HG02763 (cell line): ENCODE measurements around the gene LAMA5.

Experiments used
- ATAC-seq: cut with Tn5 transposase; IDR thresholded peaks from one replicate; pipeline ENCODE4 v1.9.1; 2021; ENCODE audit warnings: mild to moderate bottlenecking, moderate library complexity; ENCODE audit not compliant: unreplicated experiment

The LAMA5 gene

GRCh38 chr20:62367136-62367632 is at the start of gene LAMA5:
LAMA5 (minus strand) TSS chr20:62367312; CDS start chr20:62367245, 67 bp downstream.
- ATAC-seq = no peak

- no peak for ATAC-seq
These were observed 48.4 kb upstream of the LAMA5 start for GRCh38 chr20:62415354-62416111.

DNA sequence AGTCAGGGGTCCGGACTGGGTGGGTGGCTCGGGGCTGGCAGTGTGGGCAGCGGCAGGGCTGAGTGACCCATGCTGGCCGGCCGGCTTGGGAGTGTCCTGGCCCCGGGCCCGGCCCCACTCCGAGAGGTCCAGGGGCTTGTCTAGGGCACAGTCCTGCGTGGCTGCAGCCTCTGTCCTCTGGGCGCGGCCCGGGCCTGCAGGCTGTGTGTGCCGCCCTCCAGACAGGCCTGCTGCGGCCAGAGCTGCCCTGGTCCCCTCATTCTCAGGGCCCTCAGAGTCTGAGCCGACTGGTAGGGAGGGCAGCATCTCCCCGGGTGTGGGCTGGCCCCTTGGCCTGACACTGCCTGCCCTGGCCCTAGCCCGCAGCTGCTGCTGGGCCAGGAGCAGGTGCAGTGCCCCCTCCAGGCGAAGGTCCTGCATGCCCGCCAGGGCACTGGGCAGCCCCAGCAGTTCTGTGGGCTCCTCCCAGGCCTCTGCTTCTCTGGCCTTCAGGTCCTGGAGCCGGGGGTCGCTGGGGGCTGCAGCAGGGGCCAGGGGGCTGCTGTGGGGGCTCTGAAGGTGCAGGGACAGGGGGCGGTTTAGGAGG is 46.9 kb upstream of the LAMA5 start:
- ATAC-seq = no peak

GRCh38 chr20:62413025-62413570 is 46.0 kb upstream of the LAMA5 start:
- ATAC-seq = no peak

DNA sequence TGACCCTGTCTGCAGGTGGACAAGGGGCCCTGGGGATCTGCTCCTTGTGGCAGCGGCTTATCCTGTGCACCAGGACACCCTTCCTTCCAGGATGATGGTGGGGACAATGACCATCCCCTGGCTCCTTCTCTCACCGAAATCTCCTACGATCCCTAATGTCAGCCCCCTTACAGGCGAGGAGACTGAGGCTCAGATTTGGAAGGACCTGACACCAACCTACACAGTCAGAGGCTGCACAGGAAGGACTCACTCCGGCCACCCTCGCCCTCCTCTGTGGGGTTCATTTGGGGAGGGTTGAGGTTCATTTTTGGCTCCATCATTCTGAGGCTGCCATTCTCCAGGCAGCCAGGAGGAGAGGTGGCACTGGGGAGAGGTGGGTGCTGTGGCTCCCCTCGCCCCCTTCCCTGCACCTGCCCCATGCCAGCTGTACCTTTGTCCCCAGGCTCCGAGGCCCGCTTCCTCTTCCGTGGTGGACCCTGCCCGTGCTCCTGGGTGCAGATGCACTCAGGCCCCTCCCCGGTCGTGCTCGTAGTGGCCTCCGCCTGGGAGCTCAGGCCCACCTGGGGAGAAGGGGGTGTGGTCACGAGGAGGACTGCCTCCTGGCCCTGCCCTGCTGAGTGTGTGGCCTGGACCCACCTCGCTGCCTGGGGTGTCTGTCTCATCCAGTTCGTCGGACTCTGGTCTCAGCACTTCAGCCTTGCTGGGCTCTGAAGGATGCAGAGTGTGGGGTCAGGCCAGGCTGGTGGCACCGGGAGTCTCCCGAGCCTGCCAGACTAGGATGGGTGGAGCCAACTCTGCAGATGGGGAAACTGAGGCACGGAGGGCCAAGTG is 45.3 kb upstream of the LAMA5 start:
- ATAC-seq = no peak

DNA sequence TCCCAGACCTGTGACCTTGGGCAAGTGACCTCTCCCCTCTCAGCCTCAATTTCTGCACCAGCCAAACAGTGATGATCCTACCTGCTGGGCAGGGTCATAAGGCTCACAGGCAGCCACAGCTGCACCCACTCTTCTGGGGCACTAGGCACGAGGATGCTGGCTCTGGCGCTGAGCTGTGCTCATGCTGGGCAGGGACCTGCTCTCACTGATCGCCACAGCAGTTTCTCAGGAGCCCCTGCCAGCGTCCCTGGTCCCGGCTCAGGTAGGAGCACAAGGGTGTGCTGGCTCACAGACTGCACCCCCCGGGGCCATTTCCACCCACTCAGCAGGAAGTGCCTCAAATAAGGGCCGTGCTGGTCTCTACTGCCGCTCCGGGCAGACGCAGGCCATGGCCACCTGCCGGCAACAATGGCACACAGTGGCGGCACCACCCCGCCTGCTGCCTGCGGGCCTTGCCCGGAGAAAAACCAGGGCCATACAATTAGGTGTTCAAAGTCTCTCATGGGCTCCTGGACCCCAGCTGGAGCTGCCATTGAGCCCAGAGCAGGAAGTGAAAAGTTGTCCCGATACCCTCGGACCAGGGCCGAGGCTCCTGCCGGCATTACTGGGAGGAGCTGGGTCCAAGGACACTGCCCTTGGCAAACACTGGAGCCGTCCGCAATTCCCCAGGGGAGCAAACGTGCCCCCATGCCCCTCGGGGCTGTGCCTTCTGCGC is 44.5 kb upstream of the LAMA5 start:
- ATAC-seq = no peak

DNA sequence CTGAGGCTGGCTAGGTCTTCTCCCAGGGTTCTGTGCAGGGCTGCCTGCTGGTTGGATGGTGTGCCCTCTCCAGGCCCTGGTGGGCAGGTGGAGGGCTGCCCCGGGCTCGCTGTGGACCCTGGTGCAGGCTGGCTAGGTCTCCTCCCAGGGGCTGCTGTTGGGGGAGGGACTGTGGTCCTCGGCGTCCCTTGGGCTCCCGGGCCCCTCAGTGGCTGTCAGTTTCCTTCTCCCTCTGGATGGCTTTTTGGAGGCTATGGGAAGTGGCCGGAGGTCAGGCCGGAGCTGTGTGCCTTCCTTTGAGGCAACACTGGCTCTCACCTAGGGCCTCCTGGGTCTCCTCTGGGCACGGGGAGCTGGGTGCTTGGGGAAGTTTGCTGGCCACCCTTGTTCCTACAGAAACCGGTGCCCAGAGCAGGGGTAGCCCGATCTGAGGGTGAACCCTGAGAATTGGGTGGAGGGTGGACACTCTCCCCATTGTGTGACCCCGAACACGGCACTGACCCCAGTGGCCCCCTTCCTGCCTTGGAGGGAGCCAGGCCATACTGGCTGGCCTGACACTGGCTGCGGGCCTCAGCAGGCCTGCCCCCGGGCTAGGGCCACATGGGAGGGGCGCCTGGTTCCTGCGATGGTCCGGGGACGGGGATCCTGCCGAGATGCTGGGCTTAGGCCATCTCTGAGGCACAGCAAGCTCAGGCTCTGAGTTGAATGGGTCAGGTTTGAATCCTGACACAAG is 43.8 kb upstream of the LAMA5 start:
- no peak for ATAC-seq

GRCh38 chr20:62409931-62410745 is 43.0 kb upstream of the LAMA5 start:
- ATAC-seq = no peak

DNA sequence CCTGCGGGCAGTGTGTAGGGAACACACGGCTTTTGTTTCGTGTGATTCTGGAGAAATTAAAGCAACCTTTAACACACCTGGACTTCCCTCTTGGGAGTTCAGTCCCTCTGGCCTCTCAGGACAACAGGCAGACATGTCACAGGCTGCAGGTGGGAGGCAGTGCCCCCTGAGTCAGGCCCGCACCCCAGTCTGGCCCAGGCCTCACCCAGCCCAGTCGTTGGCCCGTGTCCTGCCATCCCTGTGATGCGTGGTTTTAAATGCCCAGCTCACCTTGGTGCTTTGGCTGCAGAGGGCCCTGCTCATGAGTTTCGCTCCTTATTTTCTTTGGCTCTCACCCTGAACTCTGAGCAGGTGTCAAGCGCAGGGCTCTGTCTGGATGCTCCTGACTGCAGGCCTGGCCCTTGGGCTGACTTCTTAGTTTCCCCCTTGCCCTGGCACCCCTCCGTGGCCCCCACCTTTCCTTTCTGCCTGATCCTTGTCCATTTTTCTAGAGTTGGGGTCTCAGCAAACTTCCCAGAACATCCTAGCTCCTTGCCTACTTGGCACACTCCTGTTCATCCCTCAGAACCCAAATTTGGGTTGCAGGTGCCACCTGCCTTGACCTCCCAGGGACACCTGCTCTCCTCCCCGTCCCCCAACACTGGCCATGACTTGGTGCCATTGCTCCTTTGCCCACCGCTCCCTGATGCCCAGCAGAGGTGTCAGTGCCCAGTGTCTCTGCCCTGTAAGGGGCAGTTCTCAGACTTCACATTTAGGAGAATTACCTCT is 42.2 kb upstream of the LAMA5 start:
- no peak for ATAC-seq

GRCh38 chr20:62408640-62409039 is 41.5 kb upstream of the LAMA5 start:
- ATAC-seq = no peak

DNA sequence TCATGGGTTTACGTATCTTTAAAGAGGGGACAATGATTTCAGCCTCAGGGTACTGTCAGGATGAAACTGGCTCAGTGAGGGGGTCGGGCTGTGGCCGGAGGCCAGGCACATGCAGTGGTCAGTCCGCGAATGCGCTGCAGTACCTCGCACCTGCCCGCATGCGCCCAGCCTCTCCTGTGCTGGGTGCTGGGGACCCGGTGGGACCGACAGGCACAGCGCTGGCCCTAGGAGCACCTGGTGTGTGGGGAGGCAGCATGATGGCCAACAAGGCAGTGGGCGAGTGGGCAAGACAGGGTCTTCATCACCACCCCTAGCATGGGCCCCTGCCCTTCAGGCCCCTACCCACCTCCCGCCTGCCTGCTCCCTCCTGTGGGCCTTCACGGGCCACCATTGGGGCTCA is 40.9 kb upstream of the LAMA5 start:
- ATAC-seq = no peak

DNA sequence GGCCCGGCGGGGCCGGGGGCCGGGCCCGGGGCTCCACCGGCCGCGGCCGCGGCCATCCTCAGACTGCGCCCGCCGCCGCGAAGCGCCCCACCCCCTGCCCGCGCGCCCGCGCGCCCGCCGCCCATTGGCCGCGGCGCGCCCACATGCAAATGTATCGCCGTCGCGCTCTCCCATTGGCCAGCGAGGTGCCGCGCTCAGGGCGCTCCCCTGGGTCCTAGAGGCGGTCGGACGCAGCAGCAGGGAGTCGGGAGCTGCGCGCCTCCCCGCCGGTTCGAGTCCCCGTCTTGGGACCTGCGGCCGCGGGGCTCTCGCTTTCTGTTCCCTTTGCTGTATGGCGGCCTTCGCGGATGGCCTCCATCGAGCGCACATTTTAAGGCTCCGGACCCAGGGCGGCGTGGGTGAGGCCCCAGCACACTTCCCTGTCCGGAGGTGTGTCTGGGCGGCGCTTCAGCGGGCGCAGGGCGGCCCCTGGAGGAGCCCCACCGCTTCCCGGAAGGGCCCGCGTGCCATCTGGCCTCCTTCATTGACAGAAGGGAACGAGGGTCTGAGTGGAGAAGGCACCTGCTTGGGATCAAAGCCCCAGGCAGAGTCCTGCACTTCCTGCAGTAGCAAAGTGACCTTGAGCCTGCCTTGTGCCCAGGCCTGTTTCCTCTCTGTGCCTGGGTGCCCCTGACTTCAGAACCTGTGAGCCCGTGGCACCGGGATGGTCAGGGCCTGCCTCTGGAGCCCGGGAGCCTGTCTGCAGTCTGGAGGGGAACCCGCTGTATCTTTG is 40.3 kb upstream of the LAMA5 start, which contains the start of gene CABLES2:
Gene CABLES2, minus strand, starts transcription at position 65 of the 772 bp plus-strand sequence. Its CDS starts 9 bp downstream, at position 56.
- ATAC-seq = peak; percentile 92

GRCh38 chr20:62406635-62407176 is 39.6 kb upstream of the LAMA5 start:
- peak; percentile 14 for ATAC-seq

DNA sequence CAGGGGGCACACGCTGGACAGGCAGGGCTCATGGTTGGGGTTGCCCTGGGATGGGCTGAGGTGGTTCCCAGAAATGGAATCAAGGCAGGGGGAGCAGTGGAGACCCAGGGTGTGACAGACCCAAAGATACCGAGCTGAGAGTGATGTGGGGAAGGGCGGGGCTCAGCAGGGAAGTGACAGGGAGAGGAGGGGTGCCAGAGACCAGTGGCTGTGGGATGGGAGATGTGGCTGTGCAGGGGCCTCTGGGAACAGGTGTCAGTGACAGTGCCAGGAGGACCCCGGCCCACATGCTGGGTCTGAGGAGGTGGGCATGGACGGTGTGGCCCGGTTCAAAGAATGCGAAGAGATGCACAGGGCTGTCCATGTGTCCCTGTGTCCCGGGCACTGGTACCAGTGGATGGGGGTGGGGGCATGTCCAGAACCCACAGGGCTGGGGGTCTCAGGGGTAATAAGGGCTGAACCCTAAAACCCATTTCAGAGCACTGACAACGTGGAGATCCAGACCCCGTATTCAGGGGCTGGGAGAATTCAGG is 38.9 kb upstream of the LAMA5 start:
- ATAC-seq = no peak

- ATAC-seq = no peak
These were observed 38.2 kb upstream of the LAMA5 start for GRCh38 chr20:62405108-62405980.

DNA sequence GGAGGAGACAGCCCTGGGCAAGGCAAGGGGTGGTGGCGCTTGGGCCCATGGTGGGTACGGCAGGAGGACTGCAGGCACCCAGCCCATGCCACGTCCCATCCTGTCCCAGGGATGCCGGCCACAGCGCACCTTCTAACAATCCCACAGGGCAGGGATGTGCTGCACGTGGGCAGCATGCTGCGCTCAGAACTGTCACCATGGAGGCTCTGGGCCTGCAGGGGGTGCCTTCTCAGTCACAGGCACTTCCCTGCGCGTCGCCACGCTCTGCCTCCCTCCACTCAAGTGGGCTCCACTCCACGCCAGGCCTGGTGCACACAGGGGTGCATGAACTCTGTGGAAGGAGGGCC is 37.6 kb upstream of the LAMA5 start:
- ATAC-seq = no peak
